GM12874 (cell line): ENCODE data around the gene SEMA4B.
A peak's percentile ranks its signal among the peaks of the same experiment; 100 is the strongest.

Source experiments
- TF ChIP-seq, protein P1 (sequence below): IDR thresholded peaks from 2 replicates; pipeline ENCODE4 v1.5.1; 2011; ENCODE audit warnings: low read depth, mild to moderate bottlenecking, control low read depth, low read length, moderate library complexity; ENCODE audit not compliant: insufficient read depth

SEMA4B gene

GRCh38 chr15:90217671-90218394 is 16.7 kb downstream of the SEMA4B start:
- TF ChIP-seq, protein P1, sequence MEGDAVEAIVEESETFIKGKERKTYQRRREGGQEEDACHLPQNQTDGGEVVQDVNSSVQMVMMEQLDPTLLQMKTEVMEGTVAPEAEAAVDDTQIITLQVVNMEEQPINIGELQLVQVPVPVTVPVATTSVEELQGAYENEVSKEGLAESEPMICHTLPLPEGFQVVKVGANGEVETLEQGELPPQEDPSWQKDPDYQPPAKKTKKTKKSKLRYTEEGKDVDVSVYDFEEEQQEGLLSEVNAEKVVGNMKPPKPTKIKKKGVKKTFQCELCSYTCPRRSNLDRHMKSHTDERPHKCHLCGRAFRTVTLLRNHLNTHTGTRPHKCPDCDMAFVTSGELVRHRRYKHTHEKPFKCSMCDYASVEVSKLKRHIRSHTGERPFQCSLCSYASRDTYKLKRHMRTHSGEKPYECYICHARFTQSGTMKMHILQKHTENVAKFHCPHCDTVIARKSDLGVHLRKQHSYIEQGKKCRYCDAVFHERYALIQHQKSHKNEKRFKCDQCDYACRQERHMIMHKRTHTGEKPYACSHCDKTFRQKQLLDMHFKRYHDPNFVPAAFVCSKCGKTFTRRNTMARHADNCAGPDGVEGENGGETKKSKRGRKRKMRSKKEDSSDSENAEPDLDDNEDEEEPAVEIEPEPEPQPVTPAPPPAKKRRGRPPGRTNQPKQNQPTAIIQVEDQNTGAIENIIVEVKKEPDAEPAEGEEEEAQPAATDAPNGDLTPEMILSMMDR, result no peak

GRCh38 chr15:90219421-90220141 is 18.5 kb downstream of the SEMA4B start:
- TF ChIP-seq, protein P1, result peak; percentile 81

- TF ChIP-seq, protein P1, result peak; percentile 86
Measured at GRCh38 chr15:90221246-90221900, 20.2 kb downstream of the SEMA4B start.

DNA sequence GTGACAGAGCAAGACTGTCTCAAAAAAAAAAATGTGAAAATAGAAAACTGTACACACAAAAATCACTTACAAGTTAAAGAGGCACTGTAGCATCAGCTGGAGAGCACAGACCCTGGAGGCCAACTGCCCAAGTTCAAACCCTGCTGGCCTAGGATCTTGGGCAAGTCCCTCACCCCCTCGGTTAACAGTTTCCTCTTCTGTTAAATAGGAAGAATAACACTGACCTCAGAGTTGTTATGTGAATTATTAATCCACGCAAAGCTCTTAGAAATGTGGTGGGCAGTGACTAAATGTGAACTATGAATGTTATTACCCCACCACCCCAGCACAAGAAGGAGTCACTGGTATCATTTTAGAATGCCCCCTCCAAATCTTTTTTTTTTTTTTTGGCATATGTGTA is 21.4 kb downstream of the SEMA4B start:
- TF ChIP-seq, protein P1, result no peak

- TF ChIP-seq, protein P1, result no peak
Measured at GRCh38 chr15:90223441-90224165, 22.5 kb downstream of the SEMA4B start.

GRCh38 chr15:90225047-90225446 is 23.9 kb downstream of the SEMA4B start:
- TF ChIP-seq, protein P1, result no peak
